Activated CD8-positive, alpha-beta memory T cell treated with anti-CD3 and anti-CD28 coated beads for 1 hour (primary cell): ENCODE measurements around the gene PAFAH1B2.
"Not testable (repeated sequence)": the region's sequence is repeated elsewhere in the genome, so short reads cannot be mapped to it uniquely, and the experiment has no call there.

Experiments
- DNase-seq, 2 donors: peaks; one replicate each; pipeline ENCODE4 v3.0.0-alpha.2; 2020; ENCODE audit warnings: low read depth in 1 of 2; ENCODE audit errors: extremely low read depth in 1 of 2

The PAFAH1B2 gene, protein sequence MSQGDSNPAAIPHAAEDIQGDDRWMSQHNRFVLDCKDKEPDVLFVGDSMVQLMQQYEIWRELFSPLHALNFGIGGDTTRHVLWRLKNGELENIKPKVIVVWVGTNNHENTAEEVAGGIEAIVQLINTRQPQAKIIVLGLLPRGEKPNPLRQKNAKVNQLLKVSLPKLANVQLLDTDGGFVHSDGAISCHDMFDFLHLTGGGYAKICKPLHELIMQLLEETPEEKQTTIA

DNA sequence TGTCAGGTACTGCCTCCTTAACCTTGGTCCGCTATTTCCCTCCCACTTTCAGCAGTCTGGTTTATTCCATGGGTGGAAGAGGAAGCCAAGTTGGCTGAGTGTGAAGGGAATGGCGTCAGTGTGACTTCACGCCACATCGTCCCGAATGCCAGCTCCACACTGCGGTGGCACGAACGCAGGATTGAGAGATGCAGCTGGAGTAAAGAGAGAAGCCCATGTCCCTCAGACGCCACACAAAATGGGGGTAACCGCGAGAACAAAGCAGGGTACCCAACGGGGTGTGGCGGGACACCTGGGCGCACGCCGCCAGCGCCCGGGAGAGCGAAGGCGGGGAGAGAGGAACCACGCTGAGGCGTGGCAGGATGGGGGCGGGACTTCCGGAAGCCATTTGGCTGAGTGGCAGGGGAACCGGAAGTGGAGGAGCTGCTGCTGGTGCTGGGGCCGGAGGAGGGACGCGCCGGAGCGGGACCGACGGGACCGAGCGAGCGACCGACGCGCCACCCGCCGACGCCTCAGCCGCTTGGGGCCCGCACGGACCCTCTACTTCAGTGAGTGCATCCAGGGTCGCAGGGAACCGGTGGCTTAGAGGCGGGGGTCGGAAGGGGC is at the start of gene PAFAH1B2:
Gene PAFAH1B2, plus strand, starts transcription at position 417 of the 606 bp plus-strand sequence. CDS start 8,161 bp downstream, outside the sequence.
- peak; percentile 88 to 91 for DNase-seq

DNA sequence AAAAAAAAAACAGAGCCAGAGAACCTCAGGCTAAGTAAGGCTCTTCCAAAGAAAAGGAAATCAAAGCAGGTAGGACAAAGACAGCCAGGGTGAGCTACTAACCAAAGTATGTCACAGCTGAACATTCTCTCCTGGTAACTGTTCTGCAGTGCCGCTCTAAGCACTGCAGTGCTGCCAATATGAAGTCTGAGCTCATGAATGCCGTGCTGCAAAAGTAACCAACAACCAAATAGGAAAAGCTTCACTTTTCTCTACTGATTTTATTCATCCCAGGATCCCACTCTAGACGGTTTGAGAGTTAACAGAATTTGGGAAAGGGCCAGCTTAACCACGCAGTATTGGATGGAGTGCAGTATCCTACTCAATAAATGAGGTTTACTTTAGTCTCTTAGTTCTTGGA is 49.3 kb upstream of the PAFAH1B2 start:
- DNase-seq, result no peak

DNA sequence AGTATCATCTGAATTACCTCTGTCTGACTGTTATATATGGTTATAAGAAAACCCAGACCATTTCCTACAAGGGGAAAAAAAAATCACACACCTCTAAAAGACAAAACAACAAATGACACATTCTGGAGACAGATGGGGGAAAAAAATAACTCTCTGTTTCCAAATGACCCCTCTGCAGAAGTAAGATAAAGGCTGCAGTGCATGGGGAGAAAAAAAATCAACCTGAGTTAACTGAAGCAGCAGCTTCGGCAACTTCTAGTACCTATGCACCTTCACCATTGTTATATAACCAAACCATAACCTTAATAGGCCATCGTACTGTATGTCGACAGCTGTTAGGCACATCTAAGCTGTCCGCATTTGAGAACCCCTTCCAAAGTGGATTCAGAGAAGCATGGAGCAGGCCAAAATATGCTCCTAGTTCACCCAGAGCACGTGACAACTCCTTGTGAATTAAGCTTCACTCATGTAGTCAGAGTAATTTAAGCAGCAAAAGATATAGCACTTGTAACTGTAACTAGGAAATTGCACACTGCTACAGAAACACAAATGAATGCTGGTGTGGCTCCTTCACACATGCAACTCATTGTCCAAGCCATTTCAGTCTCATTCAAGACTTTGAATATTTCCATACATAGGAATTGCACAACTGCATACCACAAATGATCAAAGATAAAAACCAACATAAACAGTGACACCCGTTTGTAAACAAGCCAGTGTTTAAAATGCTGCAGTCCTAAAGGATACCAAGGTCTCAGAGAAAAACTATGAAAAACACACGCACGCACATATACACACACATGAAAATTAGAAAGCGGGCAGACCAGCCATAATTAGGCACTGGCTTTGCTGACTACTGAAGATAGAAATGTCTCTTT is 48.6 kb upstream of the PAFAH1B2 start:
- DNase-seq, result no peak

DNA sequence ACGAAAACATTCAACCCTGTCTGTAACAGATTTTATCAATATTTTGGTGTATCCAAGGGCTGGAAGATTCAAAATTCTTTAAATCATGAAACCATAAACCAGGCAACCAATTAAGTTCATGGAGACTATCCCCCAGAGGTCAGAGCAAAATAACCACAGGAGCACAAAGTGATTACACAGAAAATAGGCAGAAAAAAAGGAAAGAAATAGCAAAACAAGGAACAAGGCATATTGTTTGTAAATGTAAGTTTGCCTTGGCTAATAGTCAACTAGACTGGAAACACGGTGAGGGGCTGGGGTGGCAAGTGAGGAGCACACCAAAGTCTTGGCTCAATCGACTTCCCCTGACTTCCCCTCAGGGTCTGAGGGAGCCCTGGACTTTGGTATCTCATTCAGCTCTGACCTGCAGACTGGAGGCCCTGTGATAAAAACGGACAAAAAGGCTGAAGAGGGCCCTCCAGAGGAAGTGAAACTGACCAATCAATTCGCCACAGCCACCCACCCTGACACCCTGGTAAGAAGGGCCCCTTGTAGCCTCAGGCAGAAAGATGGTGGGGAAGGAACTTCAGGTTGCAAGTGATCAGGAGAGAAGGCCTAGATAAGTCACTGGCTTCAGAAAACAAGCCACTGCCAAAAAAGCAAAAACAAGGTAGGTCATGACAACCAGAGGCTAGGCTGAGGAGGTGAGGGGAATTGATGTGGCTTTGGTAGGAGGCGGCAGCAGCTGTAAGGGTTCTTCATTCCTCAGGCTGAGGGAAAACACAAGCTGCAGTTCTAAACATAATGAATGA is 47.7 kb upstream of the PAFAH1B2 start:
- no peak for DNase-seq

DNA sequence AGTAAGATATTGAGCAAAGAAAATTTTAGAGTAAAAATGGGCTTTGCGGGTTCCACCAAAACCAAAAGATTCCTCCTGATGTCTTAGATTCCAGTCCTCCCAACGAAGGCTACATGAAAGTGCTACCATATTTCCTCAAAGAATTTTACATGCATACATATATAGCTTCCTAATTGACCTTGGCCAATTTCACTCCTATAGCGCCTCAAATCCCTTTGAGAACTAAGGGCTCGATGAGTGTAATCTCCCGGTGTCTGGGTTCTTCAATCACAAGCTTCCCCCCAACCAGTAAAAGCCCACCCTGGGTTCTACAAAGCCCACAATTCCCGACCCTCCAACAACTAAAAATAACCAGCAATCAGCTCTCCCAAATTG is 47.1 kb upstream of the PAFAH1B2 start:
- DNase-seq, result no peak

DNA sequence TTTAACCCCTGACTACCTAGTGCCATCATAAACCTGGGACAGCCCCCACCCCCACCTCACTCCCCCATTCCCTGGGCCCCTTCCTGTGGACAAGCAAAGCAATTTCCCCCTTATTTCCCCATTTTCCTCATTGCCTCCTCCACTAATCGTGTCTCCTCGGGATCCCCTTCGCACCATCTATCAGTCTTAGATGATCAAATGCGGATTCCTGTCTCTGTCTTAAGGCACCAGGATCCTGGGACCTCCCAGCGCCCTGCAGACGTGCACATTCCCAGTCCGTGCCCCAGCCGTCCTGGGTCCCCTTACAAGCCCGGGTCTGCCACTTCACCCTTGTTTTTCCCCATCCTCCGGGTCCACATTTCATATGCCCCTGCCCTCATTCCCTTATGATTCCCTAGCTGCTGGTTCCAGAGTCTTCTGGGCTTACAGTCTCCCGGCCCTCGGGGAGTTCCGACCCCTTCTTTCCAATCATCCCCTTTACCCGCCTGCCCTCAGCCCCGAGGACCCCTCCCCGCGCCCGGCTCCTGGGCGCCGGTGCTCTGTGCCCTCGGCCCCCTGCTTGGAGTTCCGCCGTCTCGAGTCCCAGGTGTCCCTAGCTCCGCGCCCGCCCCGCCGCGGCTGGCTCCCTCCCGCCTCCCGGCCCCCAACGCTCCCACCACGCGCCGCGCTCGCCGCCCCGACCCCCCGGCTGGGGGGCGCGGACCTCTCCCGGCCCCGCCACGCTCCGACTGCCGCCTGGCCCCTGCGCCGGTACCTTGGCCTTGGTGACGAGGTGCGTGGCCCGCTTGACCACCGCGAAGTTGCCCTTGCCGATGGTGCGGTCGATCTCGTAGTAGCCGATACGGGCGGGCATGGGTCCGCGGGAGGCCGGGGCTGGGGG is 46.5 kb upstream of the PAFAH1B2 start:
- peak in 1 of 2 donors; percentile 14 for DNase-seq

DNA sequence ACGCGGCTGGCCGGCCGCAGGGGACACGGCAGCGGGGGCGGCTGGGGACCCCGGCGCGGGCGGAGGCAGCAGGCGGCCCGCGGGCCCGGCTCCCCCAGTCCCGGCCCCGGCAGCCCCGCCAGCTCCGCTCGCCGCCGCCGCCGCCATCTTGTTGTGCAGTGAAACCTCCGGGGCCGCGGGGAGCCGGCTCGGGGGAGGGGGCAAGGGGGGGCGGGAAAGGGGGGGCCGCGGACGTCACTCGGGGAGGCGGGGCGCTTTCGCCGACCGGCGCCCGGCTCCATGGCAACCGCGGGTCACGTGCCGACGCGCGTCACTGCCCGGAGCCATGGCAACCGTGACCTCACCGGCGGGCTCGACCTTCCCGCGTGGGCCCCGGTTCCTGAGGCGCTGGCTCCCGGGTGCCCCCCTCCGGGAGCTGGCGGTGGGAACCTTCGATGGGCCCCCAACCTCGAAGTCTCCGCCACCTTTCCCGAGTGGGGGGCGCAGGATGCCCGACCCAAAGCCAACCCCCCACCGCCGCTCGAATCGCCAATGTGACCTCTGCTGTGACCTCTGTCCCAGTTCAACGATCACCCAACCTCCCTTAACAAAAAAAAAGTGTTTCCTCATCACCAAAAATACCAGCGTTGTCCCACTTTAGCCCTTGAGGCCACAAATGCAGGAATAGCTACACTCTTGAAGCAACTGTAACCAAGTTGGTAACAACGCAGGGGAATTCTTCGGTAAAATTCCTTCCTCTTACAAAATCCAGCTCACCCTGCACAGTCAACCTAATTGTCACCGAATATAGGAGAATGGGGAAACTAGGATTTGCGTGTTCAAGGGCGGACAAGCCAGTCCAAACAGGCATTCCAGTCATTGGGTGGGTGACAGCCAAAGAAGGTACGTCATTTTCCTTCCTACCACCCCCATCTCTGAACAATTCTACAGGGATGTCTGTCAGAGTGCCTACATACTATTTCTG is 45.5 kb upstream of the PAFAH1B2 start, which contains the start of gene SIK3:
Gene SIK3, minus strand, starts transcription at position 160 of the 964 bp plus-strand sequence. Its CDS starts 13 bp downstream, at position 147.
- peak; percentile 89 to 94 for DNase-seq

DNA sequence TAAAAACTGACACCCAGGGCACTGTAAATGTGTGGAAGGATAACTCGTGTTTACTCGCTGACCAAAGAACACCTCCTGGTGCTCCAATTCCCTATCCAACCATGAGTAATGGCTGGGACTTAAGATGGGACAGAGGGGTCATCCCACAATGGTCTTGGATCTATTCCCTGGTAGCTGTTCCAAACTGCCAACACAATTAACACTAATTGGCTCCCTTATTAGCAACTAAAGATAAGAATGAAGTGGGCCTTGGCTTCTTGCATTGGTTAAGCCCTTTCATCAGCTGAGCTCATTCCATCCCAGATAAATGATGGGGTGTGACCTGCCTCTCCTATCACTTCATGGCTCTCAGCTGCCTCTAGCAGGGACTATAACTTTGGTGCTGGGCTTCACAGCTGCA is 44.4 kb upstream of the PAFAH1B2 start:
- DNase-seq, result no peak

DNA sequence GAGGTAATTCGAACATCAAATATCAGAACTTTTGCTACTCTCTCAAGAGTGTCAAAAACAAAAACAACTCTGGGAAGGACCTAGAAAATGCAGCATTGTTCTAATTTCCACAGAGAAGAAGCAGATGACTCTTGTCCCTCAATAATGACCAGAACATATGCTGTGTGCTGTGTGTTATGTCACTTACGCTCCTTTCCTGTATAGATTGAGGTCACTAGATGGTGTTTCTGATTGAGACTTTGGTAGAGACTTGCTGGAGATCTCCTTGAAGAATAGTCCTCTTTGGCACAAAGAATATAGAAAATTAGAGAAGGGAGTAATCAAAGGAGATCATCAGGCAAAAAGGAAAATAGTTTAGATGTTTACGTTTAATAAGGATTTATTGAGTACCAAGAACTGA is 43.5 kb upstream of the PAFAH1B2 start:
- DNase-seq, result no peak

DNA sequence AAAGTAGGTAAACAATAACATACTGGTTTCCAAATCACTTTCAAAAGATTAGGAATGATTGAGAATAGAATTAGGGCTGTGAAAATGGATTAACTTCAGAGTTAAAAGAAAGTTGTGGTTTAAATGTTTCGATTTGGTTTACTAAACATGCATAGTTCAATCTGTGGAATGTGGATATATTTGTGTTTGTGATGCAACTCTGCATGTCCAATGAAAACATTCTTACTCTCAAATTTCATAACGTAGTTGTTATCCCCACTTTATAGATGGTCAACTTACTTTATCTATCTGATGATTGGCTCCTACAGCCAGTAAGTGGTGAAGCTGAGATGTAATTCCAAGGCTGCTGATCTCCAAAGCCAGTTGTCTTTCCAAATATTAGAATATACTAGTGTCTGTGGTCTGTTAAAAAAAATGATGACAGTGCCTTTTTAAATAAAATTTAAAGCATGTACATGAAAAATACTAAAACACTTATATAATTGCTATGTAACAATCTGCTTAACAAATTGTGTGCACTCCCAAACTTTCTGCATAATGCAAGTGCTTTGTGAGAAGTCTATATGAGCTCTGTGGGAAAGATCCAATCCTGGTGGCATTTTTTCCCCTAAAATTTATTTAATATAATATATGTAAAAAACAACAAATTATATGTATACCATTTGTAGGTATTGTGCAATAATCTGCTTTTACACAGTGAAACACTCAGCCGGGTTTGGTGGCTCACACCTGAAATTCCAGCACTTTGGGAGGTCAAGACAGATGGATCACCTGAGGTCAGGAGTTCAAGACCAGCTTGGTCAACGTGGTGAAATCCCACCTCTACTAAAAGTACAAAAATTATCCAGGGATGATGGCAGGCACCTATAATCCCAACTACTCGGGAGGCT is 36.1 kb upstream of the PAFAH1B2 start:
- no peak for DNase-seq

DNA sequence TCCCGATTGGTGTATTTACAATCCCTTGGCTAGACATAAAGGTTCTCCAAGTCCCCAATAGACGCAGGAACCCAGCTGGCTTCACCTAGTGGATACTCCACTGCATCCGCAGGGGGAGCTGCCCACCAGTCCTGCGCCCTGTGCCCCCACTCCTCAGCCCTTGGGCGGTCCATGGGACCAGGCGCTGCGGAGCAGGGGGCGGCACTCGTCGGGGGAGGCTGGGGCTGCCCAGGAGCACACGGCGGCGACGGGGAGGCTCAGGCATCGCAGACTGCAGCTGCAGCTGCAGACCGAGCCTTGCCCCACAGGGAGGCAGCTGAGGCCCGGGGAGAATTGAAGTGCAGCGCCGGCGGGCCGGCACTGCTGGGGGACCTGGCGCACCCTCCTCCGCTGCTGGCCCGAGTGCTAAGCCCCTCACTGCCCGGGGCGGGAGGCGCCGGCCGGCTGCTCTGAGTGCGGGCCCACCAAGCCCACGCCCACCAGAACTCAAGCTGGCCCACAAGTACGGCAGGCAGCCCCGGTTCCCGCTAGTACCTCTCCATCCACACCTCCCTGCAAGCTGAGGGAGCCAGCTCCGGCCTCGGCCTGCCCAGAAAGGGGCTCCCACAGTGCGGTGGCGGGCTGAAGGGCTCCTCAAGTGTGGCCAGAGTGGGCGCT is 33.7 kb upstream of the PAFAH1B2 start:
- DNase-seq, result no peak

DNA sequence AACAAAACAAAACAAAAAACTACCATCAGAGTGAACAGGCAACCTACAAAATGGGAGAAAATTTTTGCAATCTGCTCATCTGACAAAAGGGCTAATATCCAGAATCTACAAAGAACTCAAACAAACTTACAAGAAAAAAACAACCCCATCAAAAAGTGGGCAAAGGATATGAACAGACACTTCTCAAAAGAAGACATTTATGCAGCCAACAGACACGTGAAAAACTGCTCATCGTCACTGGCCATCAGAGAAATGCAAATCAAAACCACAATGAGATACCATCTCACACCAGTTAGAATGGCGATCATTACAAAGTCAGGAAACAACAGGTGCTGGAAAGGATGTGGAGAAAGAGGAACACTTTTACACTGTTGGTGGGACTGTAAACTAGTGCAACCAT is 31.6 kb upstream of the PAFAH1B2 start:
- not testable (repeated sequence) for DNase-seq

DNA sequence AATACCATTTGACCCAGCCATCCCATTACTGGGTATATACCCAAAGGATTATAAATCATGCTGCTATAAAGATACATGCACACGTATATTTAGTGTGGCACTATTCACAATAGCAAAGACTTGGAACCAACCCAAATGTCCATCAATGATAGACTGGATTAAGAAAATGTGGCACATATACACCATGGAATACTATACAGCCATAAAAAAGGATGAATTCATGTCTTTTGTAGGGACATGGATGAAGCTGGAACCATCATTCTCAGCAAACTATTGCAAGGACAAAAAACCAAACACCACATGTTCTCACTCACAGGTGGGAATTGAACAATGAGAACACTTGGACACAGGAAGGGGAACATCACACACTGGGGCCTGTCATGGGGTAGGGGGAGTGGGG is 31.1 kb upstream of the PAFAH1B2 start:
- not testable (repeated sequence) for DNase-seq

DNA sequence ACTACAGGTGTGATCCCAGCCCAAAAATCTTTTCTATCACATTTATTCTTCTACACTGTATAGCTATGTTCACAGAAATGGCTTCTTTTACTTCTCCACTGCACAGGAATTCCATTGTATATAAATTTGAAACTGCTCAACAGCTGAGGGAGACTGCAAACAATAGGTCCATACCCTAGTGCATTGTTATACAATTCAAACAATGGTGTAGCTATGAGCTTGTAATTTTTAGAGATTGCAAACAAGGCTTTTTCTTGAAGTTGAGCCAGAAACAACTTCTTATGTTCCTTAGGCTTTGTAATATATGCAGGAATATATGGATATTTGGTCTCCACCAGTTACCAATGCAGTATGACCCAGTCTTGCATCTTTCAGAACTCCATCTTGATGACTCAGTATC is 26.4 kb upstream of the PAFAH1B2 start:
- no peak for DNase-seq

DNA sequence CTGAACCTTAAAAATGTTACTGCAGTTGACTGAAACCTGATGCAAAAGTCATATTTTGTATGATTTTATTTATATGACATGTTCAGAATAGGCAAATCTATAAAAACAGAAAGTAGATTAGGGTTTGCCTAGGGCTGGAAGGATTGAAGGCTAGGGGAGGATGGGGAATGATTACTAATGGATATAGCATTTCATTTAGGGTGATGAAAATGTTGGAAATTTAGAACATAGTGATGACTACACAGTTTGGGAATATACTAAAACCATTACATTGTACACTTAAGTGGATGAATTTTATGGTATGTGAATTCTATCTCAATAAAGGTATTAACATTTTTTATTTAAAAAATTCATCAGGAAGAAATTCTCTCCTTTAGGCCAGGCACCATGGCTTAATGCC is 22.9 kb upstream of the PAFAH1B2 start:
- no peak for DNase-seq

DNA sequence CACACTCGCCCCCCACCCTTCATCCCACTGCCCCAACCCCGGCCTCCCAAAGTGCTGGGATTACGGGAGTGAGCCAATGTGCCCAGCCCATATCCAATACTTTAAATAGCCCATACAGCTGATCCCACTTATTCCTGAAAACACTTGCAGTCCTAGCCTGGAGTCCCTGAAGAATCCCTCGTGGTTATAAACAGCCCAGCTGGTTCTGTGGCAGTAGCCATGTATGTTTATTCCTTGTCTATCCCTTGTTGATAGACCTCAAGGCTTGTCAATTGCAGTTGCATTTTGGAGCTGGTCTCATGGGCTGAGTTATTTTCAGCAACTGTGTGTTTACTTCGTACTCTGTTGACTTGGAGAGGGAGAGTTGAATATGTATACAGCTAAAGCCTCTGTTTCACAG is 21.5 kb upstream of the PAFAH1B2 start:
- no peak for DNase-seq

DNA sequence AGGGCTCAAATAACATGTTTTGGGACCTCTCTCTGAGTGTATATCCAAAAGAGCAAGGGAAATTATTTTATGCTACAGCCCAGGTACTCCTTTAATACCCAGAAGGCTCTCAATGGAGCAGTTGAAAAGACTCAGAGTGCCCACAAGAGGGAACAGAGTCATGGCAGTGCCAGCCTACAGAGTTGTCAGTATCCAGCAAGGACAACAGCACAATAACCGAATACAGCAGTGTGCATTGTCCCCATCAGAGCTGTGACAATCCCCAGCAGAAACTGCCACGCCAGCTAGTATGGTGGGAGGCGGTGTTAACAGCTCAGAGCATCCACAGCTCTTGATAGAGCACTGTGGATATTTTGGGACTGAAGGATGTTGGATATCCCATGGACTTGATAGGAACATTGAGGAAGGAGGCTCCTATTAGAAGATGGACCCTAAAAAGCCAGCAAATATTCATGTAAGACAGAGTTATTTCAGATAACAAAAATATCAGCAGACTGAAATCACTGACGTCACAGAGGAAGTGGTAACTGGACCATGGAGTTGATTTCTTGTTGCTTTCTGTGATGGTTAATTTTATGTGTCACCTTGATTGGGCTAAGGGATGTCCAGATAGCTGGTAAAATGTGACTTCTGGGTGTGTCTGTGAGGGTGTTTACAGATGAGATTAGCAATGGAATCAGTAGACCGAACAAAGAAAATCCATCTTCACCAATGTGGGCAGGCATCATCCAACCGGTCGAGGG is 17.7 kb upstream of the PAFAH1B2 start:
- no peak for DNase-seq
